NCI-H187 treated with DMSO at 0.1 percent for 48 hours (cell line): ENCODE measurements around the gene MYB.
"Not testable (repeated sequence)": the region's sequence is repeated elsewhere in the genome, so short reads cannot be mapped to it uniquely, and the experiment has no call there.

ENCODE experiments used
- DNase-seq: peaks from one replicate; lab custom pipeline; 2025; lab: John Stamatoyannopoulos, UW

The MYB gene

DNA sequence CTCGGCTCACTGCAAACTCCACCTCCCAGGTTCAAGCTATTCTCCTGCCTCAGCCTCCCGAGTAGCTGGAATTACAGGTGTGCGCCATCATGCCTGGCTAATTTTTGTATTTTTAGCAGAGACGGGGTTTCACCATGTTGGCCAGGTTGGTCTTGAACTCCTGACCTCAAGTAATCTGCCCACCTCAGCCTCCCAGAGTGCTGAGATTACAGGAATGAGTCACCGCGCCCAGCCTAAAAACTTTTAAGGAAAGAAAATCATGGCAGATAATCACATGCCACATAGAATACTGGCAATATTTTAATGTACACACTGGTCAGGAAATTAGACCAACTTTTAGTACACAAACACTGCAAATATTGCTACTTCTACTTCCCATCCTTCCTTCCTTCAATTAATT is 16.7 kb upstream of the MYB start:
- not testable (repeated sequence) for DNase-seq

DNA sequence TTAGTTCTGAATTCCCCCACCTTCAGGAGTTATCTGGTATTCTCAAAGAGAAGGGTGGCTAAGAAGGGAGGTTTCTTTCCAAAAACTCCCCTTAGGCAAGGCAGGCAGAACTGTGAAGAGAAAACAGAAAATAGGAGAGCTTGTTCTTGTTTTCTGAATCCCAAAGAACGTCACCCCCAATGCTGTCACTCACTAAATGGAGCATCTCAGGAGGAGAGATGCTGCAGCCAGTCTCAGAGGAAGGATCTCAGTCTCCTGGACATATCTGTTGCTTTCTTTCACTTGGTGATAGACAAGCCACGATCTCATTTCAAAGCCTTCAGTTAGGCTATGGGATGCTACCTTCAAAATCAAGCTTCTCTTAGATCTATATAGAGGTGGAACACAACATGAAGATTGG is 16.1 kb upstream of the MYB start:
- DNase-seq, result no peak

DNA sequence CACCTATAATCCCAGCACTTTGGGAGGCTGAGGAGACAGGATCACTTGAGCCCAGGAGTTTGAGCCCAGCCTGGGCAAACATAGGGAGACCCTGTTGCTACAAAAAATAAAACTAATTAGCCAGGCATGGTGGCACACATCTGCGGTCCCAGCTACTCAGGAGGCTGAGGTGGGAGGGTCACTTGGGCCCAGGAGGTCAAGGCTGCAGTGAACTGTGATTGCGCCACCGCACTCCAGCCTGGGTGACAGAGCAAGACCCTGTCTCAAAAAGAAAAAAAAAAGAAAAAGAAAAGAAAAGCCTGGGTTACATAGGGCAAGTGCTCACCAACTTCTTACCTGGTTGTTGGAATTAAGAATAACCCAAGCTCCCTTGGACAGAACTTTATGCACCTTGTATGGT is 14.6 kb upstream of the MYB start:
- DNase-seq, result no peak

DNA sequence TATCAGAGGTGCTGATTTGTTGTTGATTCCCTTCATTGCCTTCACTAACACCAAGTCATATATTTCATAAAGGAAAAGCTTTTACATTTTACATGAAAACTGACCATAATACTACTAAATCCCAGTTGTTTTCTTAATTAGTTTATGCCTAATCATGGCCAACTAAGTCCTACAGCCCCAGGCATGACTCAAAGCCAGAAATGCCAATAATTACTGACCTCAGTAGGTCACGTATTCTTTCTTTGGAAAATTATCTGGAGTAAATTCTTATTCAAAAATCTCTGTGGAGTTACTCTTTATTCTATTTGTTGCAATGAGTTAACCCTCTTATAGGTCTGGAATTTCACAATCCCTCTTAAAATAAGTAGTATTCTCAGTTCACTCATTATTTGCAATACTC is 13.5 kb upstream of the MYB start:
- no peak for DNase-seq

DNA sequence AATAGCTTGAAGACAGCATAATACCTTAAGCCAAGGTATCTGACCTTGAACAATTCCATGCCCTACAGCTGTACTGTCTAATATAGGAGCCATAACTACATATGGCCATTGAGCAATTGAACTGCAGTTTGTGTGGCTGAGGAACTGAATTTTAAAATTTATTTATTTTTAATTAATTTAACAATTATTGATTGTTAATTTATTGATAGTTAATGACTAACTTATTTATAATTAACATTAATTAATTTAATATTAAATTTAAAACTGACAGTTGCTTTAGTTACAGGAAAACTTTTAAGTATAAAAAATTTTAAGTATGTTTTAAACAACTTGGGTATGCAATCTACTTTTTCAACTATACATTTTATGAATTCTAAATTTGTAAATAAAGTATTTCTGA is 12.3 kb upstream of the MYB start:
- no peak for DNase-seq

DNA sequence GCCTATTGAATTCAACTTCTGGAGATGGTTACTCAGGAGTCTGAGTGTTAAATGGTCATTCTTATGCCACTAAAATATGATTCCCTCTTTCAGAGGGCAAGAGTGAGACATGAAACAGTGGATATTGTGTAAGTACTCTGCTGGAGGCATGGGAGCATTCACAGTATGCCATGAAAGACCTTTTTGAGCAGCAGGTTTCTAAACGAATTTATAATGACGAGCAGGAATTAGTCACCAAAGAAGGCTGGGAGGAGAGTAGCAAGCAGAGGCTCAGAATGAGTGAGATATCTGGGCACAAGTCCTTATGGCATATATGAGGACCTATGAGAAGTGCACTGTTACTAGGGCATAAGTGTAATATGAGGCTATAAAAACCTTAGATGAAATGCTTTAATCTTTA is 10.9 kb upstream of the MYB start:
- no peak for DNase-seq

DNA sequence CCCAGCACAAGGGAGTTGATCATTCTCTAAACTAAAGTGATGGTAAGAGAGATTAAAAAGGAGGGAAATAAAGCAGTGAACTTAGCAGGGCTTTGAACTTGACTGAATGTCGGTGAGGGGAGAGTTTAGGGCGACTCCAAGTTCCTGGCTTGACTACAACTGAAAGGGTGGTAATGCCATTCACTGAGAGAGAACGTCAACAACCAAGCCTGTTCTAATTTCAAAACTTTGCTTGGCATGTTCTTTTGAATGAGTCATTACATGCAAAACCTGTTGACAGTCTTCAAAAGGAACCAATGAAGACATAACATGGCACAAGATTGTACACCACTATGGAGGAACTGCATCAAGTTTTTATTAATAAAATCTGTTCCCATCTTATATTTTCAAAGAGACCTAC is 10.3 kb upstream of the MYB start:
- no peak for DNase-seq

DNA sequence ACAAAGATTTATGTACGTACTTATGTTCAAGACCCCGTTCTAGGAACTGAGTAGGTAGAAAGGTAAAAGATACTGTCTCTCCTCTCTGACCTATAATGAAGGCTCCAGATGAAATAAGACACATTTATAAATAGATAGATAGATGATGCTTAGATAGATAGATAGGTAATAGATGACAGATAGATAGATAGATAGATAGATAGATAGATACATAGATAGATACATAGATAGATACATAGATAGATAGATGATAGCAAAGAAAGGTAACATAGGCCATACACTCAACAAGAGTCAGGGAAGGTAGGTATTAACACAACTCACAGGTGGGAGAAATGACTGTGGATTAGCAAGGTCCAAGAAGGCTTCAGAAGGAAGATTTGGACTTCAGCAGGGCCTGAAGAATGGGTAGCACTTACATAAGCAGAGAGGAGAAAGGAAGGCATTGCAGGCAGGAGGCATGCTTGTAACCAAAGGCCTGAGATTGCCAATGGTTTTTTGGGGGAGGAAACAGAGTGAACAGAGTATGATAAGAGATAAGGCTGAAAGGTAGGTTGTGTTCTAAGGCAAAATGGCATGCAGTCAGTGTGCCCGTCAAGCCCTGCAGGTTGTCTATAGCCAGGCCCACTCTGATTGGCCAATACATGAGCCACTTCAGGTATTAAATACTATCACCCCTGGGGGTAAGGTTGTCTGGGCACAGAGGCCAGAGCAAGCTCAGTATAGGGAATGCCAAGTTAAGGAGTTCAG is 7.7 kb upstream of the MYB start:
- DNase-seq, result no peak

DNA sequence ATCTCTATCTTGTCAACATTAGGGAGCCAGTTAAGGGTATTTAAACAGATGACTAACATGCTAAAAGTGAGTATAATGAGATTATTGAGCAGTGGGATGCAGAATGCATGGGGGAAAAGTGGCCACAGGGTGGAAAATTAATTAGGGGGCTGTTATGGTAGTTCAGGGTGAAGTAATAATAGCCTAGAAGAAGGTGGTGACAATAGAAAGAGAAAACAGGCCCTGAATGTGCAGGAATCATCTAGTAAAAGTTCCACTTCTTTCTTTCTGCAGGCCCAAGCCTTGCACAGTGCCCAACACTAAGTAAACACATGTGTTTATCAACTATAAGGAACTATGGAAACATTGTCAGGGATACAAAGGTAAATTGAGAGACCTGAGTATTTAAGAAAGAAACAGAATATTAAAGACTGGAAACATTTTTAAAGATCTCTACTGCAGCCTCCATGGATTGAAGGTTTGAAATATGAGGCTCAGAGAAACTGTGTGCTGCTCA is 7.1 kb upstream of the MYB start:
- no peak for DNase-seq

DNA sequence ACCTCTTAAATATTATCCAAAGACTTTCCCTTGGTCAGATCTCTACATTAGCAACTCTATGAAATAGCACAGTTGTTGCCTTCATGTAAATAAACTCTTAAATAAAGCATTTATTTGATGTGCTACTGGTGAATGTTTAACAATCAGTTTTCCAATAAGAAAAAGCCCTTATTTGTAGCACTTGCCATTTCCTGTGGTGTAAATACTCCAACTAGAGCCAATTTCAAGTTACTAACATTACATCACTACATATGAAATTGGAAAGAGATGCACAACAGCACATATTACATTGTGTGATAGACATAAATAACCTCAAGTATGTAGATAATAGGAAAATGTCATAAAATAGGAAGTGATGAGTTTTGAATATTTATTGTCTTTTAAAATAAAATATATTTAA is 5.0 kb upstream of the MYB start:
- no peak for DNase-seq

DNA sequence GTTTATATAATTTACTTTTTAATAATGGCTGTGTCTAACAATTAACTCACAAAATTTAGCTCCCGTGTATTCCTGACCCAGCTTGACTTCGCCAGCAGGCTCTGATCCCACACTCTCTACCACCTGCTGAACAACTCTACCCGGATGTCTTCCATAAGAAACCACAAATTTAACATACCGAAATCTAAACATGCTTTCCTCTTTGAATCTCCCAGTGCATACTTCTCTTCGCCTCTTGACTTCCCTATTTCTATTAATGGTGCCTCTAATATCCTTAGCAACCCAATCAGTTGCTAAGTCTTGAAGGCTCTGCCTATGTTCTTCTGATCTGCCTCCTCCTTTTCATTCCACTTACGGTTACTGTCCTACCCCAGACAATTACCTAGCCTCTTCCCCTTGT is 4.6 kb upstream of the MYB start:
- DNase-seq, result no peak

DNA sequence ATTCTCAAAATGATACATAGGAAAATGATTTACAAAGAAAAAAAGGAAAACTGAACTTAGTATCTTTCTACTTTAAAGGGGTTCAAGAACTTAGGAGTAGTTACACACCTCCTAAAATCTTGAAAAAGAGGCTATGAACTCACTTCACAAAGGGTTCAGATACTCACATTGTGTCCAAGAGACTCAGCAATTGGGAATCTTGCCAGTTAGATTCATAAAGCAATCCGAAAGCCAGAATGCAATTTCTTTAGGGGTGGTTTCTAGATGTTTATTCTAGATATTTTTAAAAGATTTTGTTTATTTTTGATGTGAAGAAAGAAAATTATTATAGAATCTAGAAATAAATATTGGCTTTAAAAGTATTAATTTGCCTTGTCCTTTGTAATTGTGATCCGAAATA is 1.7 kb upstream of the MYB start:
- DNase-seq, result no peak

DNA sequence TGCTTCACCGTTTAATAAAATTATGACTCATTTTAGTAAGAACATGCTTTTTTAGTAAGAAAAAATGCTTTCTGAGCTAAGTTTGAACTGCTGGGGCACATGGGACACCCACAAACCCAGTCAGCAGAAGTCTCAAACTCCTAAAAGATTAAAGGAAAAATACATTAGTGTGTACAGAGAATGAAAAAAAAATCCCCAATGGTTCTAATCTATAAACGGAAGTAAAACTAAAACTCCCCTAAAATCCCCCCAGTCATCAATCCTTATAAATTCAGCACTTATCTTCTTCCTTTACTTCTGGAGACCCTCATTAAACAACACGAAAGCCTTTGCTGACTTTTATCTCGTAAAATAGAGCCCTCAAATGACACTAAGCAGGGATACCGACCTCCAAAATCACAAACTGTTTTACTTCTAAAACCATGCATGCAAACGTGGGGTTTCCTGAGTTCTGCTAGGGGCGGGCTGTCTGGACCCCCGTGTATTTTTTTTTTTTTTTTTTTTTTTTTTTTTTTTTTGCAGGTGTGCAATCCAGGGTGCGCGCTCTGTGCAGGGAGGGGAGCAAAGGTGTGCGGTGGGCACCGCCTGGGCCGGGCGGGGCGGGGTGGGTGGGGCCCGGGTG is 1.1 kb upstream of the MYB start:
- DNase-seq, result no peak

DNA sequence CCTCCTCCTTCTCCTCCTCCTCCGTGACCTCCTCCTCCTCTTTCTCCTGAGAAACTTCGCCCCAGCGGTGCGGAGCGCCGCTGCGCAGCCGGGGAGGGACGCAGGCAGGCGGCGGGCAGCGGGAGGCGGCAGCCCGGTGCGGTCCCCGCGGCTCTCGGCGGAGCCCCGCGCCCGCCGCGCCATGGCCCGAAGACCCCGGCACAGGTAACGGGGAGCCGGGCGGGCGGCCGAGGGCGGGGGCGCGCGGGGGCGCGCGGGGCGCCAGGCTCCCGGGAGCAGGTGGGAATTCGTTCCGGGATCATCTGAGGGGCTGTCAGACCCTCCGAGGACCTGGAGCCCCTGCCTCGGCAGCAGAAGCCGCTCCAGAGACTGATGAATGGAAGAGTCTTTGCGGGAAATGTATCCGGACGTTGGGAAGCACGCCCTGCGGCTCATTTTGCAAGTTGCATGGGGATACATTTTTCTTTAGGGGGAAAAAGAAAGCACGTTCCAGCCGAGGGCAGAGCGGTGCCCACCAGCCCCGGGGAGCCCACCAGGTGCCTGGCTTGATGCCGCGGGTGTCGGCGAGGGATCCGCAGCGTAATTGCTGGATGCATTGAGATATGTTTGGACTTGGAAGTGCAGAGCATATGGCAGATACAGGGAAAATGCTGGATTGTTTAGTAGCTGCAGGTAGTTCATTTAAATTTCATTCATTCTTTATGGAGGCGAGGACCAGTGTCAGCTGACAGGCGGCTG is 394 bp downstream of the MYB start:
- DNase-seq, result no peak

DNA sequence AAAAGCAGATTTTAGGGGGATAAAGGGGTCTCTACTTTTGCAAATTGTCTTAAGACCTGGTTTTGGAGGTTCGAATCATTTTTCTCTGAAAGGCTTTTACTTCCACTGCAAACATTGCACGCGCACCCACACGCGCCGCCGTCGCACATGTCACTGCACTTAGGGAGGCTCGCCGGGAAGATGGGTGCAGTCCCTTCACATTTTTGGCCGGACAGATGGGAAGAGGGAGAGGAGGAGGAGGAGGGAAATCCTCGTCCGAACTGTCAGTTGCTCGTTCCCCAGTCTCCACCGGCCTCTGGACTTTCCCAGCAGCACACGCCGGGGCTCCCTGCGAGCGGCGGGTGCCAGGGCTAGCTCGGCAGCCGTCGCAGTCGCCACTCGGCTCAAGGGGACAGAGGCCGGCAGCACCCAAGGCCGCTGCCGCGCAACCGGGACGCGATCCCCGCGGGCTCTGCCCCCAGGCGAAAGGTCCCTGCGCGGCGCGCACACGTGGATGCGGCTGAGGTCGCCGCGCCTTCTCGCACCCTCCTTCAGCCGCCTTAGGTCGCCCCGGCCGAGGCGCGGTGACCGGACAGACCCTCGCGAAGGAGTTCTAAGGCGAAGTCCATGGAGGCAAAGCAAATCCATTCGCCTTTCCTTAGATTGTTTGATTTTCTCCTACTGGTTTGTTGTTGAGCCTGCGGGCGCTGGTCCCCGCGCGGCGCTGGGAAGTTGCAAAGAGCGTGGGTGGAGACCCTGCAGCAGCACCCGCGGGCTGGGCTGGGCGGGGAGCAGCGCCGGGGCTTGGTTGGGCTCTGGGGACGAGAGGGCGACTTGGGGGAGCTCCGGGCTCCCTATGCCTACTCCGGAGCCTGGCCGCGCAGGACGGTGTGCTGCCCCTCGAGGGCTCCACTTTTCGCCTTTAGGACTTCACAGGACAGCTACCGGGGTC is 1.2 kb downstream of the MYB start:
- DNase-seq, result no peak

DNA sequence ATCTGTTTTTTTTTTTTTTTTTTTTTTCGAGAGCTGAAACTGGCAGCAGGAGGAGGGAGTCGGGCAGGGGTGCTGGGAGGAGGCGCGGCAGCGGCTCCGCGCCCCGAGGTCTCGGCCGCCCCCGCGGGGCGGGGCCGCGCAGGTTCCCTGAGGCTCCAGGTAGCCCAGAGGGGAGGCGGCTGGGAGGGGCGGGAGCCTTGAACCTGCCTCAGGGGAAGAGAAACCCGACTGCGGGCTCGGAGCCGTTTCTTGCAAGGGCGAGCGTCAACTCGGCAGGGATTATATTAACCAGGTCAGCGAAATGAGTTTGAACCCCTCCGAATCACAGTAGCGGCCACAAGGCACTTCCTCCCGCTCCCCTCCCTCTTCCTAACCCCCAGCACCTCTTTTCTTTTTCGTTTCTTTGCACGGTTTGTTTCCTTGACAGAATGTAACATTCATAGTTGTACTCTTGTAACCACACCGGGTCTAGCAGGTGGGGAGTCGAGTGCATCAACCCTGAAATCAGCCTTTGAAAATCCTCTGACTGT is 2.0 kb downstream of the MYB start:
- DNase-seq, result no peak

DNA sequence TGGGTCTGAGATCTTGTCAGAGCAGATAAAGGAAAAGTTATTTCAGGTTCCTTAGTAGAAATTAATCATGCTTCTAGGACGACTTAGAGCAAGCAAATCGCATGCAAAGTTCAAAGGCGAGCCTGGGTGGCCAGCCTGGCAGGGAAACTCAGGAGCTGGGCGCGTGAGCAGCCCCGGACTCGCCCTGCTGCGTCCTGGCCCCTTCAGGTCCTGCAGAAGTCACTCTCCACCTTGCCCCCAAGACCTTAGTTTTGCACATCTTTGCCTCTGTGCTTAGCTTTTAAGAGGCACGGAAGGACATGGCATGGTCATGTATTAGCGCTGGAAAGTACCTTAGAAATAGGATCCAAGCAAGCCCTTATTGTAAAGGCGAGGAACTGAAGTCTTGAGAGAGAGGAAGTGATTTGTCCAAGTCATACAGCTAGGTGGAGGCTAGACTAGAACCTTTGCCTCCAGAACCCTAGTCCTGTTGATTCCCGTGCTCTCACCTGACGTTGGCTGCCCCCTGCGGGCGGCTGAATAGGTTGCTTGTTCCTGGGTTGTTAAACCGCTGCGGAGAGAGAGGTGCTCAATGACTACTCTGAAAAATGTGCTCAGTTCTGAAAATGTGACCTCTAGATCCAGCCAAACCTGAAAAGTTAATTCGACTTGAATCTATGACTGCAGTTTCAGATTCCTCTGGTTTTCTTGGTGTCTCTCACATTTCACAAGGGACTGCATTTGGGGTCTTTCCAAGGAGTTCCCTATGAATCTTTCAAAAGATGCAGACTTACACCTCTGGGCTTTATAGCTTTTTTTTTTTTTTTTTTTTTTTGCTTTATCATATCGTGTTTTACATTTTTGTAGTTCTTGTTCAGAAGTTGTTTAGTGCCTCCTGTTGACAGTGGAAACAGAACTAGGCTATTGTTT is 2.7 kb downstream of the MYB start:
- no peak for DNase-seq

DNA sequence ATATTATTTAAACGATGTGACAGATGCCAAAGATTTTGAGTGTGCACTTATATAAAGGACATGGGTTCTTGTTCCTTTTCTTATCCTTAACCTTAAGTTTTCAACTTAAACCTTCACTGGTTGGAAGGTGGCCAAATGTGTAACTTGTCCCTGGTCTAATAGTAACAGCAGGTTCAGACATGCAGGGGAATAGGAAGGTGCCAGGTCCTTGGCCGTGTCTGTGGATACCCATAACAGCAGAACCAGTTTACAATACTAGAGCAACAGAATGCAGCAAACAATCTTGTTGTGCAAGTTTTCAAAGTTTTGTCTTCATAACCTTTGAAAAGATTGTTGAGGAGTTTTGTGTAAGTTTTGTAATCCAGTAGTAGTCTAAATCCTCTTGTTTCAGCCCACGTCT is 4.4 kb downstream of the MYB start:
- DNase-seq, result no peak

DNA sequence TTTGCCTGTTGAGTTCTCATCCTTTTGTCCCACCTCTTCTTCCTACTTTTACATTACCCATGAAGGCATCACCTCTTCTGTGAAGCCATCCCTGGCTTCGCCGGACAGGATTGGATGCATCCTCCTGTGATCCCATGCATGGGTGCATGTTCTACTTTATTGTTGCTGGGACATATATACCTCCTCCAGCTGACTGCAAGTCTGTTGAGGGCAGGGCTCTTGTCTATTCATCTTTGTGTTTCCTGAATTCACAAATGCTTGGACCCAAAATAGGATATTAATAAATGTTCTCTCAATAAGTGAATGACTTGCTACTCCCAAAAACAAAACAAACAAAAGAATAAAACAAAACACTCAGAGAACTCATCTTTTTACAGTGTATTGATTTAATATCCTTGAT is 5.1 kb downstream of the MYB start:
- no peak for DNase-seq

DNA sequence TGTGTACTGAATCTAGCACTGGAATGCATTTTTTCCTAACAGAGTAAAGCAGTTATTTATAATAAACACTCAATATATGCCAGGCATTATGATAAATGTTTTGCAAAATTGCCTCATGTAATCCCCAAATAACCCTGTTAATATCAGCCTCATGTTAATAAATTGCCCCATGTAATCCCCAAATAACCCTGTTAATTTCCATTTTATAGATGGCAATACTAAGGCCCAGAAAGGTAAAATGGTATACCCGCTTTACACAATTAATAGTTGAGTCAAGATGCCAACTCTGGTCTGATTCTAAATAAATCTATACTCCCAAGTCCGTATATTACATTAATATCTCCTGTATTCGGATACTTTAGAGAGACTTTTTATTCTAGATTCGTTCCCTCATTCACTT is 6.3 kb downstream of the MYB start:
- no peak for DNase-seq

DNA sequence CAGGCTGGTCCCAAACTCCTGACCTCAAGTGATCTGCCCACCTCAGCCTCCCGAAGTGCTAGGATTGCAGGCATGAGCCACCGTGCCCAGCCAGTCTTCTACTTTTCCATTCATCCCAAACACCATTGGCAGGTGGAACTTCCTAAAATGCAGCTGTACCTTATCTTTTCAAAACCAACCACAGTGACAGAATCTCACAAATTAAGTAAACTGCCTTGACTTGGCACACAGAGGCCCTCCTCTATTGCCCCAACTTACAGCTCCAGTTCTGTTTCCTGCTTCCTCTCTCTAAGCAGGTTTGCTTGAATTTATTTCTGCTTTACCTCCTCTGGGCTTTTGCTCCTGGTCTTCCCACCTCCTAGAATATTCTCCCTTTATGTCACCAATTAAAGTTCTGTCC is 7.6 kb downstream of the MYB start:
- DNase-seq, result no peak
